Measurements from ENCODE around the gene NOL6.
"Not testable (repeated sequence)": the region's sequence is repeated elsewhere in the genome, so short reads cannot be mapped to it uniquely, and the experiment has no call there.

NOL6 gene

GRCh38 chr9:33459115-33459514, 14.6 kb downstream of the NOL6 start:
- Histone ChIP-seq H3K27ac (ENCODE audit: poor library complexity, severe bottlenecking) (peak overlapping the region; percentile 79), H3K27me3 (ENCODE audit: insufficient read depth, poor library complexity, severe bottlenecking) (no peaks in the 10 kb centered on the region), H3K9me3 (ENCODE audit: severe bottlenecking) (no peaks in the 10 kb centered on the region), H3K4me1 (ENCODE audit: insufficient read depth, poor library complexity, severe bottlenecking) (peaks cover 26% of the 10 kb centered on the region), H3K4me3 (ENCODE audit: severe bottlenecking) (no peak overlapping the region), H3K36me3 (ENCODE audit: low read depth) (peaks cover 33% of the 10 kb centered on the region)
- DNase-seq (ENCODE audit: low spot score) (no peak), ATAC-seq (ENCODE audit: low read depth) (no peak)
- TF ChIP-seq CTCF (IDR thresholded peaks at IDR 0.05; ENCODE audit: poor library complexity, severe bottlenecking) = no peak

GRCh38 chr9:33458444-33458843, 15.3 kb downstream of the NOL6 start:
- H3K9me3 ChIP-seq (ENCODE audit: severe bottlenecking) = no peaks in the 10 kb centered on the region
- peaks cover 26% of the 10 kb centered on the region for H3K4me1 ChIP-seq (ENCODE audit: insufficient read depth, poor library complexity, severe bottlenecking)
- H3K27me3 ChIP-seq (ENCODE audit: insufficient read depth, poor library complexity, severe bottlenecking) = no peaks in the 10 kb centered on the region
- no peak overlapping the region for H3K4me3 ChIP-seq (ENCODE audit: severe bottlenecking)
- H3K27ac ChIP-seq (ENCODE audit: poor library complexity, severe bottlenecking) = peak overlapping the region; percentile 79
- DNase-seq (ENCODE audit: low spot score) = peak; percentile 87
- no peak for TF ChIP-seq CTCF (IDR thresholded peaks at IDR 0.05; ENCODE audit: poor library complexity, severe bottlenecking)
- peak; percentile 89 for ATAC-seq (ENCODE audit: low read depth)
- H3K36me3 ChIP-seq (ENCODE audit: low read depth) = peaks cover 27% of the 10 kb centered on the region

- Histone ChIP-seq H3K36me3 (ENCODE audit: low read depth) (peaks cover 2% of the 10 kb centered on the region; the same call in 1 of the 2 replicates), H3K4me1 (ENCODE audit: insufficient read depth, poor library complexity, severe bottlenecking) (peaks cover 33% of the 10 kb centered on the region), H3K27me3 (ENCODE audit: insufficient read depth, poor library complexity, severe bottlenecking) (no peaks in the 10 kb centered on the region), H3K4me3 (ENCODE audit: severe bottlenecking) (no peak overlapping the region), H3K9me3 (ENCODE audit: severe bottlenecking) (no peaks in the 10 kb centered on the region), H3K27ac (ENCODE audit: poor library complexity, severe bottlenecking) (no peak overlapping the region)
- TF ChIP-seq CTCF (IDR thresholded peaks at IDR 0.05; ENCODE audit: poor library complexity, severe bottlenecking) = no peak
- ATAC-seq (ENCODE audit: low read depth) = no peak
- no peak for DNase-seq (ENCODE audit: low spot score)
These were observed 17.8 kb downstream of the NOL6 start for GRCh38 chr9:33455945-33456344.

DNA sequence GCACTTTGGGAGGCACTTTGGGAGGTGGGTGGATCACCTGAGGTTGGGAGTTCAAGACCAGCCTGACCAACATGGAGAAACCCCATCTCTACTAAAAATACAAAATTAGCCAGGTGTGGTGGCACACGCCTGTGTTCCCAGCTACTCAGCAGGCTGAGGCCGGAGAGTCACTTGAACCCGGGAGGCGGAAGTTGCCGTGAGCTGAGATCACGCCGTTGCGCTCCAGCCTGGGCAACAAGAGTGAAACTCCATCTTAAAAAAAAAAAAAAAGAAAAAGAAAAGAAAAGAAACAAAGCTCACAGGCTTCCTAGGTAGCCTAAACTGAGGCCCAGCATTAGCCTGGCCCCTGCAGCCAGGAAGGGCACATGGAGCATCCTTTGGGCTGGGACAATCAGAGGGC, 18.3 kb downstream of the NOL6 start:
- ATAC-seq (ENCODE audit: low read depth); H3K27me3 ChIP-seq (ENCODE audit: insufficient read depth, poor library complexity, severe bottlenecking); H3K9me3 ChIP-seq (ENCODE audit: severe bottlenecking); H3K36me3 ChIP-seq (ENCODE audit: low read depth); DNase-seq (ENCODE audit: low spot score); H3K4me3 ChIP-seq (ENCODE audit: severe bottlenecking); H3K27ac ChIP-seq (ENCODE audit: poor library complexity, severe bottlenecking): not testable (repeated sequence)
- H3K4me1 ChIP-seq (ENCODE audit: insufficient read depth, poor library complexity, severe bottlenecking) = peaks cover 33% of the 10 kb centered on the region

GRCh38 chr9:33454661-33455026, 19.1 kb downstream of the NOL6 start:
- H3K4me3 ChIP-seq (ENCODE audit: severe bottlenecking); DNase-seq (ENCODE audit: low spot score); H3K9me3 ChIP-seq (ENCODE audit: severe bottlenecking); ATAC-seq (ENCODE audit: low read depth); H3K27me3 ChIP-seq (ENCODE audit: insufficient read depth, poor library complexity, severe bottlenecking); H3K36me3 ChIP-seq (ENCODE audit: low read depth): not testable (repeated sequence)
- peak overlapping the region; percentile 62 for H3K27ac ChIP-seq (ENCODE audit: poor library complexity, severe bottlenecking)
- H3K4me1 ChIP-seq (ENCODE audit: insufficient read depth, poor library complexity, severe bottlenecking) = peaks cover 33% of the 10 kb centered on the region

- peaks cover 33% of the 10 kb centered on the region for H3K4me1 ChIP-seq (ENCODE audit: insufficient read depth, poor library complexity, severe bottlenecking)
- no peak for DNase-seq (ENCODE audit: low spot score)
- TF ChIP-seq CTCF (IDR thresholded peaks at IDR 0.05; ENCODE audit: poor library complexity, severe bottlenecking) = no peak
- H3K9me3 ChIP-seq (ENCODE audit: severe bottlenecking) = no peaks in the 10 kb centered on the region
- no peaks in the 10 kb centered on the region for H3K36me3 ChIP-seq (ENCODE audit: low read depth)
- no peak overlapping the region for H3K4me3 ChIP-seq (ENCODE audit: severe bottlenecking)
- ATAC-seq (ENCODE audit: low read depth) = no peak
- peak overlapping the region; percentile 62 for H3K27ac ChIP-seq (ENCODE audit: poor library complexity, severe bottlenecking)
- H3K27me3 ChIP-seq (ENCODE audit: insufficient read depth, poor library complexity, severe bottlenecking) = no peaks in the 10 kb centered on the region
These were observed 19.6 kb downstream of the NOL6 start for GRCh38 chr9:33453999-33454660.
